Endothelial cell (in vitro differentiated cells): ENCODE data around the gene CLIP4. TPM values are rescaled to one million over a fixed set of nuclear protein-coding genes. Genes with fewer than 3 reads are reported as not detected.

ENCODE experiments used
- DNase-seq: peaks from one replicate; pipeline ENCODE4 v3.0.0; 2021; ENCODE audit warnings: low spot score
- H3K27ac Mint-ChIP-seq: one replicate; pipeline ENCODE4 v1.8.0; 2021; ENCODE audit warnings: mixed read lengths, inconsistent platforms; ENCODE audit not compliant: unreplicated experiment
- H3K27me3 Mint-ChIP-seq: one replicate; pipeline ENCODE4 v1.8.0; 2021; ENCODE audit warnings: mild to moderate bottlenecking, moderate library complexity, mixed read lengths, inconsistent platforms; ENCODE audit not compliant: unreplicated experiment
- H3K36me3 Mint-ChIP-seq: one replicate; pipeline ENCODE4 v1.8.0; 2021; ENCODE audit warnings: mild to moderate bottlenecking, low read depth, mixed read lengths, inconsistent platforms; ENCODE audit not compliant: unreplicated experiment
- H3K4me1 Mint-ChIP-seq: one replicate; pipeline ENCODE4 v1.8.0; 2021; ENCODE audit warnings: mild to moderate bottlenecking, mixed read lengths, inconsistent platforms; ENCODE audit not compliant: unreplicated experiment
- H3K4me3 Mint-ChIP-seq: one replicate; pipeline ENCODE4 v1.8.0; 2021; ENCODE audit warnings: mild to moderate bottlenecking, mixed read lengths, inconsistent platforms; ENCODE audit not compliant: unreplicated experiment
- H3K9me3 Mint-ChIP-seq: one replicate; pipeline ENCODE4 v1.8.0; 2021; ENCODE audit warnings: mixed read lengths, inconsistent platforms; ENCODE audit not compliant: unreplicated experiment
- CTCF ChIP-seq: fragments of 200-600 bp; sonication (generic); IDR thresholded peaks from one replicate; pipeline ENCODE4 v1.5.0; 2021; ENCODE audit warnings: antibody characterized with exemption; ENCODE audit not compliant: unreplicated experiment
- total RNA-seq: library from RNA; stranded (reverse); fragmentation: NEBNext Ultra II Directional; extraction: Animal tissue kit (Norgen Biotek cat#: 25700); gene quantifications from one replicate; pipeline ENCODE4 v1.2.1, GENCODE V29; 2021; ENCODE audit not compliant: unreplicated experiment

Gene CLIP4
- total RNA-seq, 1 donor from 2014 or later, result 0.46 TPM

GRCh38 chr2:29215739-29216608 is 100.8 kb downstream of the CLIP4 start:
- no peak for TF ChIP-seq CTCF
- H3K4me3 Mint-ChIP-seq, result no peak overlapping the region
- H3K36me3 Mint-ChIP-seq, result no peaks in the 10 kb centered on the region
- H3K27ac Mint-ChIP-seq, result no peak overlapping the region
- no peaks in the 10 kb centered on the region for H3K9me3 Mint-ChIP-seq
- H3K27me3 Mint-ChIP-seq, result peaks cover 6% of the 10 kb centered on the region
- no peak for DNase-seq
- peaks cover 3% of the 10 kb centered on the region for H3K4me1 Mint-ChIP-seq

DNA sequence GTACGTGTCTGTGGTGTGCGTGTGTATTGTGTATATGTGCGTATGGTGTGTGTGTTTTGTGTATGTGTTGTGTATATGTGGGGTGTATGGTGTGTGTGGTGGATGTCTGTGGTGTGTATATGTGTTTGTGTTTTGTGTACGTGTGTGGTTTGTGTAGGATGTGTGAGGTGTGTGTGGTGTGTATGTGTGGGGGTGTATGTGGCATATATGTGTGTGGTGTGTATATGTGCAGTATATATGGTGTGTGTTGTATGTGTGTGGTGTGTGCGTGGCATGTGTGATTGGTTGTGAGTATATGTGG is 101.3 kb downstream of the CLIP4 start:
- TF ChIP-seq CTCF, result no peak
- Mint-ChIP-seq H3K36me3 (no peaks in the 10 kb centered on the region), H3K4me1 (peaks cover 3% of the 10 kb centered on the region), H3K27ac (no peak overlapping the region), H3K9me3 (no peaks in the 10 kb centered on the region), H3K27me3 (peaks cover 6% of the 10 kb centered on the region), H3K4me3 (no peak overlapping the region)
- no peak for DNase-seq

GRCh38 chr2:29218071-29218470 is 102.9 kb downstream of the CLIP4 start:
- H3K4me1 Mint-ChIP-seq, result peaks cover 3% of the 10 kb centered on the region
- peaks cover 3% of the 10 kb centered on the region for H3K36me3 Mint-ChIP-seq
- H3K27me3 Mint-ChIP-seq, result peaks cover 6% of the 10 kb centered on the region
- no peak overlapping the region for H3K4me3 Mint-ChIP-seq
- no peaks in the 10 kb centered on the region for H3K9me3 Mint-ChIP-seq
- no peak for TF ChIP-seq CTCF
- H3K27ac Mint-ChIP-seq, result no peak overlapping the region
- no peak for DNase-seq

GRCh38 chr2:29218550-29219125 is 103.4 kb downstream of the CLIP4 start:
- no peak overlapping the region for H3K27ac Mint-ChIP-seq
- H3K9me3 Mint-ChIP-seq, result no peaks in the 10 kb centered on the region
- no peak overlapping the region for H3K4me3 Mint-ChIP-seq
- H3K4me1 Mint-ChIP-seq, result peaks cover 3% of the 10 kb centered on the region
- H3K36me3 Mint-ChIP-seq, result peaks cover 3% of the 10 kb centered on the region
- peaks cover 6% of the 10 kb centered on the region for H3K27me3 Mint-ChIP-seq
- TF ChIP-seq CTCF, result no peak
- DNase-seq, result no peak

DNA sequence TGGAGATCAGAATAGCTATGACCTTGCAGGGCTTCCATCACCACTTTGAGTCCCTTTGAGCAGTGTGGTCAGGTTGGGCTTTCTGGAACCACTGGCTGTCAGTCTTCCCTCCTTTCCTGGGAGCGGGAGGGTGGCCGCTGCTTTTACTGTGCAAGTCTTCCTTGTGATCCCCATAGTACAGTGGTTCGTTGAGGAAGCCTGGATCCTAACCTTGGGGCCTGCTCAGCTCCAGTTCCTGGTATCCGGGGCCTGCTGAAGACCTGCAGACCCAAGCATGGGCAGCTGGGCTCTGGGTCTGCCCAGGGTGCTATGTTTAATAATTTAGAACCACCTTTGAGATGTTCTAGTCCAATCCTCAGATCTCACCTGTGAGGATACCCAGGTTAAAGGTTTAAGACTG is 104.2 kb downstream of the CLIP4 start:
- no peaks in the 10 kb centered on the region for H3K9me3 Mint-ChIP-seq
- no peak overlapping the region for H3K27ac Mint-ChIP-seq
- peaks cover 3% of the 10 kb centered on the region for H3K36me3 Mint-ChIP-seq
- H3K27me3 Mint-ChIP-seq, result peaks cover 7% of the 10 kb centered on the region
- DNase-seq, result no peak
- no peak overlapping the region for H3K4me3 Mint-ChIP-seq
- no peaks in the 10 kb centered on the region for H3K4me1 Mint-ChIP-seq
- TF ChIP-seq CTCF, result no peak
